ENCODE results near the gene DDB1. TPM values are rescaled to one million over a fixed set of nuclear protein-coding genes. Genes with fewer than 3 reads are reported as not detected.
A peak's percentile ranks its signal among the peaks of the same experiment; 100 is the strongest.

DDB1 gene
- total and polyA plus RNA-seq, 2 of the 13 experiments (the other 11 are each of a cell fraction or from before 2014, with no cell fraction given): 217 to 266 TPM

DNA sequence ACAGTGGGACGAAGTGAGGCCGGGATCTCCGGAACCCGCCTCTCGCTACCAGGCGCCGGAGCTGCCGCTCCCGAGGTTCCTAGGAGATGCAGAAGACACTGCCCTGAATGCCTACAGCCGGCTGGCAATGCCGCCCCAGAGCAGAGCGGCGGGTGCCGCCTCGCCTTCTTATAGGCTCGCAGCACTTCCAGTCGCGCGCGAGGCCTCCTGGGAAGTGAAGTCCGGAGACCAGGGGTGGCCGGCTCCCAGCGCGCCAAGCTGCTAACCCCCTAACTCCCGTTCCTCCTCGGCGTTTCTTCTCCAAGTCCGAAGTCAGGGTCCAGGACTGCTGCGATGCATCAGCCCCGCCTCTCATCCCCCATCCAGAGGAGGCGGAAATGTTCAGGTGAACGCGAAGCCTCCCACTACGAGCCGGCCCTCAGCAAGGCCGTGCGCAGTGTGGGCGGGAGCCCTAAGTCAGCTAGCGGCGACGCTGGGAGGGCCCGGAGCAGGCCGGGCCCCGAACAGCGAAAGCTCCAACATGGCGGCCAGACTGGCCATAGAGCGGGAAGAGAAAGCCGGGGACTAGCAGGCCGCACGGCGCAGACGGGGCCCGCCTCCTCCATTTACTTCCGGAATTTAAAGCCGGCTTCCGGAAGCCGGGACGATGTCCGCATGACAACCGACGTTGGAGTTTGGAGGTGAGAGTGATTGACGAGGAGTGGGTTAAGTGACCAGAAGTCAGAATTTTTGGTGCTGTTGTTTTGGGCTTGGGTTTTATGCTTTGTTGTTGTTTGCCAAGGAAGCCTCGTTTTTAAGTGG lies 29.0 kb upstream of the DDB1 start, which contains the start of the genes CYB561A3 and TMEM138 (continued):
- TF ChIP-seq ZNF773 (CRISPR knock-in tag; IDR thresholded peaks at IDR 0.05; ENCODE audit: borderline replicate concordance) (0 out of 2 replicates have a peak, but pooled peaks have one; percentile 16), CHD4 (IDR thresholded peaks at IDR 0.05; ENCODE audit: borderline replicate concordance, low read length) (no peak), ZNF253 (CRISPR knock-in tag; IDR thresholded peaks at IDR 0.05; ENCODE audit: borderline replicate concordance) (peak; percentile 75; the same call in 1 of the 2 replicates), CC2D1A (CRISPR knock-in tag; IDR thresholded peaks at IDR 0.05) (0 out of 2 replicates have a peak, but pooled peaks have one; percentile 27), SOX13 (IDR thresholded peaks at IDR 0.05) (no peak), SOX13 (CRISPR knock-in tag; conservative IDR thresholded peaks at IDR 0.05 in 1 of 2, IDR thresholded peaks at IDR 0.05 in 1 of 2) (no peak), MIER3 (CRISPR knock-in tag; IDR thresholded peaks at IDR 0.05; ENCODE audit: borderline replicate concordance) (no peak), SALL1 (CRISPR knock-in tag; IDR thresholded peaks at IDR 0.05) (peak; percentile 74), ZNF652 (CRISPR knock-in tag; IDR thresholded peaks at IDR 0.05; ENCODE audit: borderline replicate concordance, low read depth) (peak; percentile 63), ZNF264 (CRISPR knock-in tag; IDR thresholded peaks at IDR 0.05) (peak; percentile 70; the same call in 1 of the 2 replicates), PAWR (CRISPR knock-in tag; IDR thresholded peaks at IDR 0.05; ENCODE audit: borderline replicate concordance) (no peak), GFI1 (CRISPR knock-in tag; IDR thresholded peaks at IDR 0.05; ENCODE audit: borderline replicate concordance) (0 out of 2 replicates have a peak, but pooled peaks have one; percentile 25), SKI (IDR thresholded peaks at IDR 0.05; ENCODE audit: partially characterized antibody) (no peak), ZBTB20 (CRISPR knock-in tag; IDR thresholded peaks at IDR 0.05; ENCODE audit: borderline replicate concordance, low read depth) (0 out of 2 replicates have a peak, but pooled peaks have one; percentile 21), ZNF510 (CRISPR knock-in tag; IDR thresholded peaks at IDR 0.05; ENCODE audit: low read depth) (peak; percentile 92), JUN (CRISPR knock-in tag; IDR thresholded peaks at IDR 0.05) (no peak), HOXA9 (CRISPR knock-in tag; IDR thresholded peaks at IDR 0.05; ENCODE audit: borderline replicate concordance) (no peak), SETDB1 (CRISPR knock-in tag; IDR thresholded peaks at IDR 0.05; ENCODE audit: borderline replicate concordance) (no peak)
- TF ChIP-seq, protein P1, sequence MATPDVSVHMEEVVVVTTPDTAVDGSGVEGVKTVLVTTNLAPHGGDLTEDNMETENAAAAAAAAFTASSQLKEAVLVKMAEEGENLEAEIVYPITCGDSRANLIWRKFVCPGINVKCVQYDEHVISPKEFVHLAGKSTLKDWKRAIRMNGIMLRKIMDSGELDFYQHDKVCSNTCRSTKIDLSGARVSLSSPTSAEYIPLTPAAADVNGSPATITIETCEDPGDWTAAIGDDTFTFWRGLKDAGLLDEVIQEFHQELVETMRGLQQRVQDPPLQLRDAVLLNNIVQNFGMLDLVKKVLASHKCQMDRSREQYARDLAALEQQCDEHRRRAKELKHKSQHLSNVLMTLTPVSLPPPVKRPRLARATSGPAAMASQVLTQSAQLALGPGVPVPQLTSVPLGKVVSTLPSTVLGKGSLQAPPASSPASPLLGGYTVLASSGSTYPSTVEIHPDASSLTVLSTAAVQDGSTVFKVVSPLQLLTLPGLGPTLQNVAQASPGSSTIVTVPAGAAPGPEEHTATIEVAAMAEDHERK (CRISPR knock-in tag; IDR thresholded peaks at IDR 0.05; ENCODE audit: low read depth): 0 out of 2 replicates have a peak, but pooled peaks have one; percentile 23
- TF ChIP-seq, protein P2, sequence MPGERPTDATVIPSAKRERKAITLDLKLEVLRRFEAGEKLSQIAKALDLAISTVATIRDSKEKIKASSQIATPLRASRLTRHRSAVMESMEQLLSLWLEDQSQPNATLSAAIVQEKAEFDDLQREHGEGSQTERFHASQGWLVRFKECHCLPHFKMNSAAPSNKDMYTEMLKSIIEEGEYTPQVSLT (CRISPR knock-in tag; IDR thresholded peaks at IDR 0.05; ENCODE audit: borderline replicate concordance, low read depth): no peak
- TF ChIP-seq, protein P3, sequence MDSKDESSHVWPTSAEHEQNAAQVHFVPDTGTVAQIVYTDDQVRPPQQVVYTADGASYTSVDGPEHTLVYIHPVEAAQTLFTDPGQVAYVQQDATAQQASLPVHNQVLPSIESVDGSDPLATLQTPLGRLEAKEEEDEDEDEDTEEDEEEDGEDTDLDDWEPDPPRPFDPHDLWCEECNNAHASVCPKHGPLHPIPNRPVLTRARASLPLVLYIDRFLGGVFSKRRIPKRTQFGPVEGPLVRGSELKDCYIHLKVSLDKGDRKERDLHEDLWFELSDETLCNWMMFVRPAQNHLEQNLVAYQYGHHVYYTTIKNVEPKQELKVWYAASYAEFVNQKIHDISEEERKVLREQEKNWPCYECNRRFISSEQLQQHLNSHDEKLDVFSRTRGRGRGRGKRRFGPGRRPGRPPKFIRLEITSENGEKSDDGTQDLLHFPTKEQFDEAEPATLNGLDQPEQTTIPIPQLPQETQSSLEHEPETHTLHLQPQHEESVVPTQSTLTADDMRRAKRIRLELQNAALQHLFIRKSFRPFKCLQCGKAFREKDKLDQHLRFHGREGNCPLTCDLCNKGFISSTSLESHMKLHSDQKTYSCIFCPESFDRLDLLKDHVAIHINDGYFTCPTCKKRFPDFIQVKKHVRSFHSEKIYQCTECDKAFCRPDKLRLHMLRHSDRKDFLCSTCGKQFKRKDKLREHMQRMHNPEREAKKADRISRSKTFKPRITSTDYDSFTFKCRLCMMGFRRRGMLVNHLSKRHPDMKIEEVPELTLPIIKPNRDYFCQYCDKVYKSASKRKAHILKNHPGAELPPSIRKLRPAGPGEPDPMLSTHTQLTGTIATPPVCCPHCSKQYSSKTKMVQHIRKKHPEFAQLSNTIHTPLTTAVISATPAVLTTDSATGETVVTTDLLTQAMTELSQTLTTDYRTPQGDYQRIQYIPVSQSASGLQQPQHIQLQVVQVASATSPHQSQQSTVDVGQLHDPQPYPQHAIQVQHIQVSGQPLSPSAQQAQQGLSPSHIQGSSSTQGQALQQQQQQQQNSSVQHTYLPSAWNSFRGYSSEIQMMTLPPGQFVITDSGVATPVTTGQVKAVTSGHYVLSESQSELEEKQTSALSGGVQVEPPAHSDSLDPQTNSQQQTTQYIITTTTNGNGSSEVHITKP (CRISPR knock-in tag; IDR thresholded peaks at IDR 0.05; ENCODE audit: low read depth): peak; percentile 62
